ENCODE data around the gene TOR1AIP2.

- TF ChIP-seq E2F4 (IDR thresholded peaks at IDR 0.05; ENCODE audit: low read depth, low read length) (no peak), CREB1 (IDR thresholded peaks at IDR 0.05; ENCODE audit: low read depth) (no peak), CEBPB (IDR thresholded peaks at IDR 0.05; ENCODE audit: borderline replicate concordance in 1 of 2, low read depth in 2 of 2, low read length in 2 of 2) (no peak), ATF7 (IDR thresholded peaks at IDR 0.05; ENCODE audit: low read depth) (no peak), CBX3 (IDR thresholded peaks at IDR 0.05; ENCODE audit: borderline replicate concordance, low read depth) (no peak), POLR2AphosphoS5 (IDR thresholded peaks at IDR 0.05; ENCODE audit: low read length) (no peak)
Measured at GRCh38 chr1:179806333-179806732, 71.3 kb downstream of the TOR1AIP2 start.
